ENCODE data around the gene PTPRM. TPM values are rescaled to one million over a fixed set of nuclear protein-coding genes. Genes with fewer than 3 reads are reported as not detected.

The PTPRM gene
- total and polyA plus RNA-seq, 2 of the 8 experiments (the other 6 are each of a cell fraction or from before 2014, with no cell fraction given): 4.1 to 7.0 TPM

DNA sequence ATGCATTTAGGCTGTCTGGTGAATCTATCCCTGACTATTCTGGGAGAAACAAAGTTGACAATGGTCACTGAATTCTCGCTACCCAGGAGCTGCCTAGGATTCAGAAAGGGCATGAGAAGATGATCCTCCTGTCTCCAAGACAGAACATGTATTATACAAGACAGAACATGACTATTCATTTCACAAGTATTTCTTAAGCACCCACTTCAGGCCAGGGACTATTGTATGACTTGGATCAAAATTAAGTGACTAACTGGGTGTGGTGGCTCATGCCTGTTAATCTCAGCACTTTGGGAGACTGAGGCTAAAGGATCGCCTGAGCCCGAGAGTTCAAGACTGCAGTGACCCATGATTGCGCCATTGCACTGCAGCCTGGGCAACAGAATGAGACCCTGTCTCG, 806.4 kb downstream of the PTPRM start:
- H3K4me2 ChIP-seq (ENCODE audit: insufficient read depth in 1 of 2, low read depth in 2 of 2, low read length in 2 of 2): no peak overlapping the region
- no peak overlapping the region for H3K14ac ChIP-seq (ENCODE audit: insufficient read length)
- no peak overlapping the region for H2BK12ac ChIP-seq (ENCODE audit: low read depth, low read length)
- H3K79me1 ChIP-seq (ENCODE audit: low read depth, low read length): no peaks in the 10 kb centered on the region
- no peaks in the 10 kb centered on the region for H3K36me3 ChIP-seq (ENCODE audit: control insufficient read depth in 2 of 4, insufficient read depth in 4 of 4, low read length in 3 of 4)
- no peaks in the 10 kb centered on the region for H3K9me3 ChIP-seq (ENCODE audit: insufficient read depth in 2 of 2, low read depth in 1 of 2, low read length in 1 of 2)
- H4K8ac ChIP-seq (ENCODE audit: extremely low read depth, insufficient read depth, low read length): no peak overlapping the region
- no peak overlapping the region for H3K4ac ChIP-seq (replicated peaks; ENCODE audit: insufficient read length, low read depth, low read length)
- FAIRE-seq (no peak), DNase-seq (ENCODE audit: low read depth in 1 of 2, low spot score in 2 of 2) (no peak)
- no peak overlapping the region for H2AK5ac ChIP-seq (ENCODE audit: low read depth, low read length)
- no peak overlapping the region for H2BK5ac ChIP-seq (ENCODE audit: low read depth, low read length)
- no peak overlapping the region for H4K91ac ChIP-seq (replicated peaks; ENCODE audit: insufficient read length, low read length)
- no peak overlapping the region for H3K56ac ChIP-seq (replicated peaks; ENCODE audit: insufficient read length, low read depth, low read length)
- H2BK120ac ChIP-seq (replicated peaks; ENCODE audit: low read depth, low read length): no peak overlapping the region
- ChIA-PET POLR2A (ENCODE audit: partially characterized antibody) (no interaction called here), CTCF (ENCODE audit: partially characterized antibody) (interaction anchor here (1.2 to 1.6 kb wide), 3 partner anchors 16 to 23 kb away, joined by 5 to 8 read pairs (median 5); no protein-coding TSS in a partner anchor)
- H2BK20ac ChIP-seq (ENCODE audit: low read length): no peak overlapping the region
- TF ChIP-seq TEAD4 (IDR thresholded peaks at IDR 0.05; ENCODE audit: low read depth, low read length): no peak
- no peak for TF ChIP-seq BRCA1 (IDR thresholded peaks at IDR 0.05; ENCODE audit: low read depth, low read length)
- no peak for TF ChIP-seq JUN (IDR thresholded peaks at IDR 0.05; ENCODE audit: low read depth, low read length)
- no peak for TF ChIP-seq SAP30 (IDR thresholded peaks at IDR 0.05; ENCODE audit: insufficient read depth, insufficient replicate concordance, low read length)
- no peak for TF ChIP-seq USF2 (IDR thresholded peaks at IDR 0.05; ENCODE audit: low read length)
- H3K18ac ChIP-seq (ENCODE audit: extremely low read depth, low read length): no peak overlapping the region
- peaks cover 0 to 1% (median 0%) of the 10 kb centered on the region in 4 experiments; a peak in 2 of 7 replicates for H3K27me3 ChIP-seq (replicated peaks in 1 of 4; ENCODE audit: control insufficient read depth in 3 of 4, extremely low read depth in 1 of 4, insufficient read depth in 3 of 4, low read length in 3 of 4)
- no peak overlapping the region for H2AFZ ChIP-seq (ENCODE audit: low read length)
- no peak overlapping the region for H3K9ac ChIP-seq (replicated peaks in 1 of 4; ENCODE audit: extremely low read depth in 1 of 4, low read depth in 3 of 4, low read length in 3 of 4)
- H3K4me3 ChIP-seq (ENCODE audit: extremely low read depth in 1 of 4, insufficient read depth in 2 of 4, low read depth in 3 of 4, low read length in 4 of 4): no peak overlapping the region
- H3K23me2 ChIP-seq (ENCODE audit: low read depth, low read length): no peaks in the 10 kb centered on the region
- no peak overlapping the region for H3K23ac ChIP-seq (ENCODE audit: insufficient read length)
- no peaks in the 10 kb centered on the region for H4K20me1 ChIP-seq (replicated peaks in 1 of 2; ENCODE audit: control insufficient read depth in 1 of 2, insufficient read depth in 2 of 2, low read length in 2 of 2)
- H4K5ac ChIP-seq (ENCODE audit: insufficient read length, low read depth, low read length): no peak overlapping the region
- no peak overlapping the region for H2BK15ac ChIP-seq (ENCODE audit: low read length)
- no peaks in the 10 kb centered on the region for H3K79me2 ChIP-seq (ENCODE audit: control insufficient read depth in 1 of 2, insufficient read depth in 2 of 2, low read length in 2 of 2)
- H3K4me1 ChIP-seq (replicated peaks in 1 of 4; ENCODE audit: control insufficient read depth in 3 of 4, insufficient read depth in 4 of 4, low read length in 3 of 4): no peaks in the 10 kb centered on the region
- WGBS, 2 experiments (ENCODE audit: extremely low coverage in 1 of 2, insufficient coverage in 1 of 2, insufficient read length in 1 of 2, insufficient replicate concordance in 2 of 2, low coverage in 1 of 2, low lambda C conversion rate in 2 of 2, missing lambda C conversion rate in 1 of 2): 82% methylated on average over 5 of the region's 5 CpGs; no CpG with 5 or more reads in 1 of the 2 experiments
- H3K27ac ChIP-seq (ENCODE audit: low read depth, low read length): no peak overlapping the region
